C1 segment of cervical spinal cord (tissue), 14 donors: ENCODE data around the gene LAD1.

Source experiments
- DNase-seq, 14 donors: peaks; one replicate each; lab custom pipeline; 2025; lab: John Stamatoyannopoulos, UW

The LAD1 gene, protein sequence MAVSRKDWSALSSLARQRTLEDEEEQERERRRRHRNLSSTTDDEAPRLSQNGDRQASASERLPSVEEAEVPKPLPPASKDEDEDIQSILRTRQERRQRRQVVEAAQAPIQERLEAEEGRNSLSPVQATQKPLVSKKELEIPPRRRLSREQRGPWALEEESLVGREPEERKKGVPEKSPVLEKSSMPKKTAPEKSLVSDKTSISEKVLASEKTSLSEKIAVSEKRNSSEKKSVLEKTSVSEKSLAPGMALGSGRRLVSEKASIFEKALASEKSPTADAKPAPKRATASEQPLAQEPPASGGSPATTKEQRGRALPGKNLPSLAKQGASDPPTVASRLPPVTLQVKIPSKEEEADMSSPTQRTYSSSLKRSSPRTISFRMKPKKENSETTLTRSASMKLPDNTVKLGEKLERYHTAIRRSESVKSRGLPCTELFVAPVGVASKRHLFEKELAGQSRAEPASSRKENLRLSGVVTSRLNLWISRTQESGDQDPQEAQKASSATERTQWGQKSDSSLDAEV

GRCh38 chr1:201399018-201399351 is at the start of gene LAD1:
TSS of gene LAD1 (minus strand) at chr1:201399324. CDS start at chr1:201399306, 18 bp downstream.
- DNase-seq: no peak

GRCh38 chr1:201447903-201448871 is 49.1 kb upstream of the LAD1 start:
- DNase-seq: peak in 12 of 14 donors; percentile 22 to 90 (median 78)

DNA sequence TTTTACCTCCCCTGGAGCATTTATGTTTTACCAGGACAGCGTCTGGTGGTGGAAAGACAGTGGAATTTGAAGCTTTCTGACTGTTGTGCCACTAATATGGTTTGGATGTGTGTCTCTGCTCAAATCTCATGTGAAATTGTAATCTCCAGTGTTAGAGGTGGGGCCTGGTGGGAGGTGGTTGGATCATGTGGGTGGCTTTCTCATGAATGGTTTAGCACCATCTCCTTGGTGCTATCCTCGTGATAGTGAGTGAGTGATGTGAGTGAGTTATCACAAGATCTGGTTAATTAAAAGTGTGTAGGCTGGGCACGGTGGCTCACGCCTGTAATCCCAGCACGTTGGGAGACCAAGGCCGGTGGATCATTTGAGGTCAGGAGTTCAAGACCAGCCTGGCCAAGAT is 46.2 kb upstream of the LAD1 start:
- no peak for DNase-seq

DNA sequence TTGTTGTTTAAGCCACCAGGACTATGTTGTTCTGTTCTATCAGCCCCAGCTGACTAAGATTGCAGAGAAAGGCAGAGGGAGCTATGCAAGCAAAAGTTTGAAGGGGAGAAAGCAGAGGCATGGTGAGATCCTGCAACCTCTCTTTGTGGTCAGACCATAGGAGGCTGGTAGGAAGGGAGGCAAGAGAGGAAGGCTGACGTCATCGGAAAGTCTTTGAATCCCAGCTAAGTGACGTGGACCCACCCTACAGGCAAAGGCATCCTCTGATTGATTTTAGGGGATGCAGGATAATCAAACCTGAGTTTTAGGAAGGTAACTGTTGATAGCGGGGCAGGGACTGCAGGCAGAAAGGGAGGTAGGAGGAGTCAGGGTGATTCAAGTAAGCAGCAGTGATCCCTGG is 45.7 kb upstream of the LAD1 start:
- DNase-seq: no peak

DNA sequence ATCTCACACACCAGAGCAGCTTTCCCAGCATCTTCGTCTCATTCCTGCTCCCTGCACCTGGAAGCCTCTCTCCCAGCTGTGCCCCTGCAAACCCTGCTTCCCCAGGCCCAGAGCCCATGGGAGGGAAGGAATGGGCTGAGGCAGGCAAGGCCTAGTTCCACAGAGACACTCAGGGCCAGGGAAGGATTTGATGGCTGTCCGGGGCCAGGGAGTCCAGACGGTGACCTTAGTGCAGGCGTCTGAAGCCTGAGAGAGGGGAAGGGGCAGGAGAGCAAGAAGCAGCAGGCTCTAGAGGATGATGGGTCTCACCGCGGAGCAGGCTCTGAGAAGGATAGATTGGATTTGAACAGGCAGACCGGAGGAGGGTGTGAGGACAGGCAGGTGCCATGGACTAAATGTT is 44.6 kb upstream of the LAD1 start:
- DNase-seq: no peak

GRCh38 chr1:201436969-201437368 is 37.8 kb upstream of the LAD1 start:
- DNase-seq: no peak

DNA sequence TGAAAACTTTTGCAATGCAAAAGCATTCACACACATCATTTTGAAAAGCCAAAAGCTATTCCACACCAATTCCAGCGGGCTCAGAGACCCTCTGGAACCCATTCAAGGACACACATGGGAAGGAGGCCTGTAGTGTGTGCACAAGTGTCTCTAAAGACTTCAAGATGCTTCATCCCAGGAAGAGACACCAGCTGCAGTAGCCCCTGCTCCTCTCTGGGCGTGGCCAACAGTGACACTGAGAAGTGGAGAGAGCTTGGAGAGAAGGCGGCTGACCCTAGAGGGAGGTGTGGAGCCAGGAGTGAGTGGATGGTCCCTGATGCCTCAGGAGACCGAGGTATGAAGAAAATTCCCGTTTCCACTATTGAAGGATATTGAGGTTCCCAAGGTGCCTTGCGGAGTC is 37.3 kb upstream of the LAD1 start:
- DNase-seq: no peak

DNA sequence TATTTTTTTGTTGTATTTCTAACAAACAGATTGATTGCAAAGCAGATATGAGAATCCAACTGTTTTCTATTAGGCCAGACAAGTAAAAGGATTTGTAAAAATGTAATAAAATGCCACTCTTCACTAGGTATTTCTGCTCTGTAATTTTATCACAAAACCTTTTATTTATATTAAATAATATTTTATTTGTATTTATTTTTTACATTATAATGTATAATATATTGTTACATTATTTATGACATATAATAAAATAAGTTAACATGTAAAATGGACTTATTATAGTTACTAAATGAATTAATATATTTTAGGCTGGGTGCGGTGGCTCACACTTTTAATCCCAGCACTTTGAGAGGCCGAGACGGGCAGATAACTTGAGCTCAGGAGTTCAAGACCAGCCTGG is 35.1 kb upstream of the LAD1 start:
- DNase-seq: no peak

DNA sequence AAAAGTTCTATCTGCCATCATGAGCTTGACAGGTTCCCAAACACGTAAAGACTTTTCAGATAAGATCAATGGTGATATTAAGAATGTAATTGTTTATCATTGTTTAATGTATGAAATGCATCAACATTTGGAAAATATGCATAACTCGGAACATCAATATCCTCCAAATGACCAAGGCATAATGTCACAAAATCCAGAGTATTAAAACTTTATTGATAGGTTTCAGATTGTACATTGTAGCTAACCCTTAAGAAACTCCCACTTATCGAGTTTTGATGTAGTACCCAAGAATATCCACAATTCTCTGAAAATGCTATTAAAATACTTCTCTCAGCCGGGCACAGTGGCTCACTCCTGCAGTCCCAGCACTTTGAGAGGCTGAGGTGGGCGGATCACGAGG is 34.5 kb upstream of the LAD1 start:
- DNase-seq: no peak

DNA sequence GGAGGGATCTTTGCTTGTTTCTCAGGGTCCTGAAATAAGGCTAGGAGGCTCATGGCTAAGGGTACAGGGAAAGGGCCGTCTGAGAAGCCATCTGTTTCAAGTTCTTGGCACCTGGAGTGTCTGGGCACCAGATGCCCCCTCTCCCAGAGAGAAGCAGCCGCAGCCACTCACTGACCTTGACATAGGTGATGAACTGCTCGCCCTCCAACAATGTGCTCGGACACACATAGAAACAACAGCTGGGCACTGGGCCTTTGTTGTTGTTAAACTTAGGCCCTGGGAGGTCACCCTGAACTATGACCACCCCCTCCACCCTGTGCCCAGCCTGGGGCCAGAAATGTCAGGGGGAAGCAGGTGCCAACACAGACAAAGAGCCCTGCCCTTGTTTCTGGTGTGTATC is 31.7 kb upstream of the LAD1 start:
- no peak for DNase-seq

- peak in 1 of 14 donors; percentile 58 for DNase-seq
Measured at GRCh38 chr1:201429736-201430501, 30.8 kb upstream of the LAD1 start.

DNA sequence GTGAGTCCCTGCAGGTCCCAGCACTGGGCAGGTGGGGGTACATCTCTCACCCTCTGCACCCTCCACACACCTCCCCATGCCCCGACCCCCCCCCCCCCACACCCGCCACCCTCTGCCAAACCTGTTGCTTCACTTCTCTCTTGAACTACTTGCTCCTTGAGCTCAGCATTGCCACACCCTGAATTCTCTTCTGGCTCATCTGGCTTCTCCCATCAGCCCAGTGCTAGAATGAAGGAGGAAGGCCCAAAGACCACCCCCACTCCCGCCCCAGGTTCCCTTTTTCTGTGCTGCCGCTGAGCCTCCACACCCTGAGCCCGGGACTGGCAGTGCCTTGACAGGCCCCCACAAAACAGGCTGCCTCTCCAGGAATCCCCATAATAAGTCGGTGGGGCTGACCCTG is 28.8 kb upstream of the LAD1 start:
- no peak for DNase-seq

GRCh38 chr1:201426479-201427310 is 27.6 kb upstream of the LAD1 start:
- DNase-seq: peak in 3 of 14 donors; percentile 10 to 95 (median 40)

GRCh38 chr1:201424146-201424545 is 25.0 kb upstream of the LAD1 start:
- no peak for DNase-seq

GRCh38 chr1:201423655-201424054 is 24.5 kb upstream of the LAD1 start:
- DNase-seq: no peak

DNA sequence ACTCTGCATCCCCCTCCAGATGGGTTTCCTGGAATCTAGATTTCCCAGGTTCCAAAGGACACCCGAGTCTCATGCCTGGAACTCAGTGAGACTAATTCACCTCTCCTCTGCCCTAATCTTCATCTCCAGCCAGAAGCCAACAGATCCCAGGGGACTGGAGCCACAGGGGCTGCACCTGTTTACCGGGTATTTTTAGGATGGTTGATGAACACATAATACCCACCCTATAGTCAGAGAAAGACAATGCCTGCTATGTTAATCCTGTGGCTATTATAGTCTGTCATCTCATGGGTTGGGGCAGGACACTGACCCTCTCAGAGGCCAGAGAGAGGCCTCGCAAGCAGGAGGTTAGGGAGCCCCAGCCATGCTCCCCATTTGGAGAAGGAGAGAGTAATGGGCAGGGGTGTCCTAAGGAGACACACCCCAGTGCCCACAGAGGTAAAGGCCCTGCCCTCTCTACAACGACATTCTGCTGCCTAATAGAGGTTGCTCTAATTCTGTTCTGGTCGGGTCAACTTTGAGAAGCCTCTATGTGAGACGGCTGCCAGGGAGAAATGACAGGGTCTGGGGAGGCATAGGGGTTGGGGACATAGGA is 23.4 kb upstream of the LAD1 start:
- DNase-seq: no peak

- DNase-seq: no peak
Measured at GRCh38 chr1:201422026-201422425, 22.9 kb upstream of the LAD1 start.

GRCh38 chr1:201421041-201421440 is 21.9 kb upstream of the LAD1 start:
- DNase-seq: no peak

- no peak for DNase-seq
Measured at GRCh38 chr1:201420608-201421002, 21.5 kb upstream of the LAD1 start.
